H9 (cell line): ENCODE results near the gene HOXD12. TPM values are rescaled to one million over a fixed set of nuclear protein-coding genes. Genes with fewer than 3 reads are reported as not detected.

Source experiments
- DNase-seq: peaks from one replicate; pipeline ENCODE4 v3.0.0-alpha.2; 2017
- H2AFZ ChIP-seq: one replicate; pipeline ENCODE4 v1.6.1; 2013; ENCODE audit warnings: mild to moderate bottlenecking, low read length, control low read depth, moderate library complexity
- H2AK5ac ChIP-seq: 2 replicates; pipeline ENCODE4 v1.6.1; 2013; ENCODE audit warnings: low read length, control low read depth, mixed read lengths; ENCODE audit not compliant: insufficient read length
- H2BK120ac ChIP-seq: one replicate; pipeline ENCODE4 v1.6.1; 2013; ENCODE audit warnings: low read depth, mild to moderate bottlenecking, low read length, control low read depth, inconsistent platforms; ENCODE audit not compliant: poor library complexity, severe bottlenecking
- H2BK12ac ChIP-seq: 2 replicates; pipeline ENCODE4 v1.6.1; 2013; ENCODE audit warnings: low read length, control low read depth, mixed read lengths, low read depth; ENCODE audit not compliant: insufficient read length
- H2BK15ac ChIP-seq: 2 replicates; pipeline ENCODE4 v1.6.1; 2013; ENCODE audit warnings: low read depth, low read length, control low read depth
- H2BK20ac ChIP-seq: one replicate; pipeline ENCODE4 v1.6.1; 2013; ENCODE audit warnings: low read depth, mild to moderate bottlenecking, low read length, control low read depth, inconsistent platforms; ENCODE audit not compliant: poor library complexity, severe bottlenecking
- H2BK5ac ChIP-seq: 2 replicates; pipeline ENCODE4 v1.6.1; 2013; ENCODE audit warnings: low read length, control low read depth, mixed read lengths; ENCODE audit not compliant: insufficient read length
- H3K14ac ChIP-seq: 2 replicates; pipeline ENCODE4 v1.6.1; 2013; ENCODE audit warnings: low read length, control low read depth; ENCODE audit not compliant: insufficient read depth
- H3K18ac ChIP-seq: 2 replicates; pipeline ENCODE4 v1.6.1; 2013; ENCODE audit warnings: low read depth, mild to moderate bottlenecking, mixed read lengths, low read length, control low read depth; ENCODE audit not compliant: insufficient read length
- H3K23ac ChIP-seq: 2 replicates; pipeline ENCODE4 v1.6.1; 2013; ENCODE audit warnings: low read length, control low read depth, mixed read lengths, low read depth; ENCODE audit not compliant: insufficient read length
- H3K23me2 ChIP-seq: 2 replicates; pipeline ENCODE4 v1.6.1; 2013; ENCODE audit warnings: low read depth, mild to moderate bottlenecking, mixed read lengths, low read length, control low read depth; ENCODE audit not compliant: insufficient read length, poor library complexity, severe bottlenecking
- H3K27ac ChIP-seq: 2 replicates; pipeline ENCODE4 v1.5.1; 2013; ENCODE audit warnings: low read length, control low read depth, mixed read lengths, low read depth; ENCODE audit not compliant: insufficient read length
- H3K27me3 ChIP-seq: 2 replicates; pipeline ENCODE4 v1.6.1; 2013; ENCODE audit warnings: low read length, control low read depth, inconsistent platforms; ENCODE audit not compliant: insufficient read depth
- H3K4ac ChIP-seq: 2 replicates; pipeline ENCODE4 v1.6.1; 2013; ENCODE audit warnings: low read depth, mild to moderate bottlenecking, control low read depth, inconsistent platforms, low read length, moderate library complexity
- H3K4me1 ChIP-seq: 2 replicates; pipeline ENCODE4 v1.6.1; 2013; ENCODE audit warnings: low read length, control low read depth, inconsistent platforms; ENCODE audit not compliant: insufficient read depth
- H3K4me2 ChIP-seq: 2 replicates; pipeline ENCODE4 v1.6.1; 2013; ENCODE audit warnings: low read length, control low read depth, mixed read lengths; ENCODE audit not compliant: insufficient read length, insufficient read depth
- H3K56ac ChIP-seq: 2 replicates; pipeline ENCODE4 v1.6.1; 2013; ENCODE audit warnings: low read depth, mild to moderate bottlenecking, mixed read lengths, low read length, control low read depth; ENCODE audit not compliant: insufficient read length
- H3K79me1 ChIP-seq: 2 replicates; pipeline ENCODE4 v1.6.1; 2013; ENCODE audit warnings: low read depth, mild to moderate bottlenecking, moderate library complexity, low read length, control low read depth, inconsistent platforms; ENCODE audit not compliant: insufficient read depth, poor library complexity, severe bottlenecking
- H3K79me2 ChIP-seq: 2 replicates; pipeline ENCODE4 v1.6.1; 2013; ENCODE audit warnings: low read length, control low read depth, inconsistent platforms; ENCODE audit not compliant: insufficient read depth
- H3K9ac ChIP-seq: 2 replicates; pipeline ENCODE4 v1.6.1; 2013; ENCODE audit warnings: low read length, control low read depth, mixed read lengths; ENCODE audit not compliant: insufficient read length; ENCODE audit errors: extremely low read depth
- H3K9me3 ChIP-seq: one replicate; pipeline ENCODE4 v1.6.1; 2013; ENCODE audit warnings: low read depth, low read length, inconsistent platforms; ENCODE audit not compliant: control insufficient read depth
- H3T11ph ChIP-seq: one replicate; pipeline ENCODE4 v1.6.1; 2013; ENCODE audit warnings: mild to moderate bottlenecking, low read length, control low read depth, inconsistent platforms
- H4K20me1 ChIP-seq: one replicate; pipeline ENCODE4 v1.6.1; 2013; ENCODE audit not compliant: control insufficient read depth, insufficient read length, insufficient read depth
- H4K5ac ChIP-seq: 2 replicates; pipeline ENCODE4 v1.6.1; 2013; ENCODE audit warnings: low read depth, mild to moderate bottlenecking, mixed read lengths, low read length, control low read depth; ENCODE audit not compliant: insufficient read length
- H4K8ac ChIP-seq: replicated peaks from 2 replicates; pipeline ENCODE4 v1.6.1; 2013; ENCODE audit warnings: low read length, control low read depth, mixed read lengths, low read depth; ENCODE audit not compliant: insufficient read length
- H4K91ac ChIP-seq: 2 replicates; pipeline ENCODE4 v1.6.1; 2013; ENCODE audit warnings: low read depth, mild to moderate bottlenecking, moderate library complexity, mixed read lengths, low read length, control low read depth; ENCODE audit not compliant: insufficient read length
- H3K27ac Mint-ChIP-seq, 3 experiments: 2 replicates in 2 of 3; 3 replicates in 1 of 3; pipeline ENCODE4 v1.8.0; 2020 to 2021; ENCODE audit warnings: mixed read lengths in 3 of 3, mild to moderate bottlenecking in 1 of 3, moderate library complexity in 1 of 3
- H3K27me3 Mint-ChIP-seq: 2 replicates; pipeline ENCODE4 v1.8.0; 2021; ENCODE audit warnings: low read depth, mild to moderate bottlenecking, moderate library complexity, mixed read lengths
- H3K36me3 Mint-ChIP-seq, 3 experiments: 2 replicates in 2 of 3; 3 replicates in 1 of 3; pipeline ENCODE4 v1.8.0; 2020 to 2021; ENCODE audit warnings: low read depth in 3 of 3, mixed read lengths in 3 of 3; ENCODE audit not compliant: insufficient read depth in 1 of 3
- H3K4me1 Mint-ChIP-seq, 2 experiments: 2 replicates each; pipeline ENCODE4 v1.8.0; 2020; ENCODE audit warnings: mixed read lengths in 2 of 2
- H3K4me3 Mint-ChIP-seq, 2 experiments: 2 replicates in 1 of 2; 3 replicates in 1 of 2; pipeline ENCODE4 v1.8.0; 2020 to 2021; ENCODE audit warnings: mild to moderate bottlenecking in 2 of 2, mixed read lengths in 2 of 2, moderate library complexity in 1 of 2
- H3K9me3 Mint-ChIP-seq, 2 experiments: 2 replicates in 1 of 2; 3 replicates in 1 of 2; pipeline ENCODE4 v1.8.0; 2020; ENCODE audit warnings: mild to moderate bottlenecking in 2 of 2, mixed read lengths in 2 of 2, moderate library complexity in 1 of 2
- WGBS: extraction: QIAGEN DNeasy Blood & Tissue Kit; methylation state at CpG from one replicate; pipeline ENCODE4 v1.1.7; 2013; ENCODE audit warnings: missing lambda C conversion rate, low lambda C conversion rate, mixed read lengths; ENCODE audit not compliant: insufficient read length; ENCODE audit errors: extremely low coverage; 5-methylcytosine and 5-hydroxymethylcytosine counted together
- total RNA-seq: library from RNA; stranded (reverse); gene quantifications from 2 replicates; pipeline ENCODE4 v1.2.1, GENCODE V29; 2021
- TF ChIP-seq, protein P1 (sequence below): fragments of 200-600 bp; sonication (generic); conservative IDR thresholded peaks from 3 replicates; pipeline ENCODE4 v1.8.0; 2021; ENCODE audit warnings: antibody characterized with exemption, mild to moderate bottlenecking

HOXD12 gene
- total RNA-seq, 1 experiment from 2014 or later, result not detected

DNA sequence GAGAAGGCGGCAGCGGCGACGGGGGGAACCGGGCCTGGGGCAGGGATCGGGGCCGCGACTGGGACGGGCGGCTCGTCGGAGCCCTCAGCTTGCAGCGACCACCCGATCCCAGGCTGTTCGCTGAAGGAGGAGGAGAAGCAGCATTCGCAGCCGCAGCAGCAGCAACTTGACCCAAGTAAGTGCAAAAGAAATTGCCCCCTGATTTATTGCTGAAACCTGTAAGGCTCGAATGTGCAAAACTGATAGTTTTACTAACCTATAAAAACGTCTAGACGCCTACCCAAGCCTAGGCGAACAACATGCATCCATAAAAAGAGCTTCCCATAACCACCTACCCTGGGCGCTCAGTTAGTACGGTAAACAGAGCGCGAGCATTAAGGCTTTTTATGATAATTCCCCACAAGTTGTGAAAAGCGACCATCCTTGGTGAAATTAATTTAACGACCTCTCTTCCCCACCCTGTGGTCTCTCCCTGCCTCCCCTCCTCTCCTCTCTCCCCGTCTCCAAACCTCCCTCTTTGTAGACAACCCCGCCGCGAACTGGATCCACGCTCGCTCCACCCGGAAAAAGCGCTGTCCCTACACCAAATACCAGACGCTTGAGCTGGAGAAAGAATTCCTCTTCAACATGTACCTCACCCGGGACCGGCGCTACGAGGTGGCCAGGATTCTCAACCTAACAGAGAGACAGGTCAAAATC lies 24.0 kb downstream of the HOXD12 start:
- peaks cover 2 to 21% of the 10 kb centered on the region in 2 experiments; a peak in 4 of 5 replicates for H3K9me3 Mint-ChIP-seq
- Histone ChIP-seq H2BK12ac (no peak overlapping the region), H3K9me3 (no peaks in the 10 kb centered on the region), H2BK5ac (no peak overlapping the region), H3K18ac (no peak overlapping the region), H3T11ph (no peak overlapping the region), H4K8ac (no peak overlapping the region), H2AK5ac (no peak overlapping the region), H3K79me2 (no peaks in the 10 kb centered on the region), H2BK120ac (no peak overlapping the region), H3K9ac (no peak overlapping the region), H2AFZ (no peak overlapping the region), H4K91ac (no peak overlapping the region), H3K23ac (no peak overlapping the region), H3K4me2 (no peak overlapping the region), H2BK20ac (no peak overlapping the region), H4K20me1 (no peaks in the 10 kb centered on the region), H3K23me2 (no peaks in the 10 kb centered on the region), H3K56ac (no peak overlapping the region), H3K4me1 (no peaks in the 10 kb centered on the region), H3K27me3 (peaks cover 95% of the 10 kb centered on the region), H3K79me1 (no peaks in the 10 kb centered on the region), H2BK15ac (no peak overlapping the region), H4K5ac (no peak overlapping the region), H3K4ac (no peak overlapping the region), H3K14ac (no peak overlapping the region), H3K27ac (no peak overlapping the region)
- no peak overlapping the region for H3K27ac Mint-ChIP-seq
- TF ChIP-seq, protein P1, sequence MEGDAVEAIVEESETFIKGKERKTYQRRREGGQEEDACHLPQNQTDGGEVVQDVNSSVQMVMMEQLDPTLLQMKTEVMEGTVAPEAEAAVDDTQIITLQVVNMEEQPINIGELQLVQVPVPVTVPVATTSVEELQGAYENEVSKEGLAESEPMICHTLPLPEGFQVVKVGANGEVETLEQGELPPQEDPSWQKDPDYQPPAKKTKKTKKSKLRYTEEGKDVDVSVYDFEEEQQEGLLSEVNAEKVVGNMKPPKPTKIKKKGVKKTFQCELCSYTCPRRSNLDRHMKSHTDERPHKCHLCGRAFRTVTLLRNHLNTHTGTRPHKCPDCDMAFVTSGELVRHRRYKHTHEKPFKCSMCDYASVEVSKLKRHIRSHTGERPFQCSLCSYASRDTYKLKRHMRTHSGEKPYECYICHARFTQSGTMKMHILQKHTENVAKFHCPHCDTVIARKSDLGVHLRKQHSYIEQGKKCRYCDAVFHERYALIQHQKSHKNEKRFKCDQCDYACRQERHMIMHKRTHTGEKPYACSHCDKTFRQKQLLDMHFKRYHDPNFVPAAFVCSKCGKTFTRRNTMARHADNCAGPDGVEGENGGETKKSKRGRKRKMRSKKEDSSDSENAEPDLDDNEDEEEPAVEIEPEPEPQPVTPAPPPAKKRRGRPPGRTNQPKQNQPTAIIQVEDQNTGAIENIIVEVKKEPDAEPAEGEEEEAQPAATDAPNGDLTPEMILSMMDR, result no peak
- peak; percentile 32 for DNase-seq
- no CpG with 5 or more reads among the region's 40 CpGs for WGBS
- peak overlapping the region; percentile 17 to 44; a peak in 3 of 5 replicates for H3K4me3 Mint-ChIP-seq
- H3K4me1 Mint-ChIP-seq, result peaks cover 6 to 15% of the 10 kb centered on the region in 2 experiments
- H3K36me3 Mint-ChIP-seq, result no peaks in the 10 kb centered on the region; a peak in 2 of 7 replicates
- H3K27me3 Mint-ChIP-seq, result peaks cover 99% of the 10 kb centered on the region
